Effector CD4-positive, alpha-beta T cell (primary cell): Measurements from ENCODE around the gene MLLT1.

Source experiments
- DNase-seq: peaks from one replicate; pipeline ENCODE4 v3.0.0-alpha.2; 2020

Gene MLLT1

GRCh38 chr19:6204866-6205723, 74.7 kb downstream of the MLLT1 start:
- DNase-seq, result no peak

- DNase-seq, result no peak
These were observed 75.6 kb downstream of the MLLT1 start for GRCh38 chr19:6204212-6204611.

- peak; percentile 99 for DNase-seq
These were observed 80.4 kb downstream of the MLLT1 start for GRCh38 chr19:6199240-6199994.

GRCh38 chr19:6198896-6199239, 80.9 kb downstream of the MLLT1 start:
- no peak for DNase-seq

- no peak for DNase-seq
These were observed 83.4 kb downstream of the MLLT1 start for GRCh38 chr19:6196361-6196760.

GRCh38 chr19:6188811-6189210, 91.0 kb downstream of the MLLT1 start:
- no peak for DNase-seq

- no peak for DNase-seq
These were observed 92.4 kb downstream of the MLLT1 start for GRCh38 chr19:6187374-6187773.

- DNase-seq, result no peak
These were observed 93.6 kb downstream of the MLLT1 start for GRCh38 chr19:6185835-6186834.

GRCh38 chr19:6185093-6185834, 94.5 kb downstream of the MLLT1 start:
- DNase-seq, result no peak

GRCh38 chr19:6181119-6181518, 98.7 kb downstream of the MLLT1 start:
- DNase-seq, result no peak

- no peak for DNase-seq
These were observed 106.6 kb downstream of the MLLT1 start for GRCh38 chr19:6173190-6173589.

- DNase-seq, result no peak
These were observed 107.5 kb downstream of the MLLT1 start for GRCh38 chr19:6172074-6172863.

- no peak for DNase-seq
These were observed 112.7 kb downstream of the MLLT1 start for GRCh38 chr19:6167115-6167514.

- no peak for DNase-seq
These were observed 114.8 kb downstream of the MLLT1 start for GRCh38 chr19:6164906-6165531.

GRCh38 chr19:6161271-6161850, 118.4 kb downstream of the MLLT1 start:
- DNase-seq, result peak; percentile 4
